ENCODE results near the gene APCDD1.

The APCDD1 gene

GRCh38 chr18:10453806-10454680 lies at the start of gene APCDD1:
Gene APCDD1, plus strand, starts transcription at chr18:10454635. Its CDS starts 347 bp downstream, at chr18:10454982.
- no peak for DNase-seq

- no peak for DNase-seq
Observed at GRCh38 chr18:10405014-10405493, 49.4 kb upstream of the APCDD1 start.

- no peak for DNase-seq
Observed at GRCh38 chr18:10405816-10406663, 48.4 kb upstream of the APCDD1 start.

- no peak for DNase-seq
Observed at GRCh38 chr18:10408131-10408530, 46.3 kb upstream of the APCDD1 start.

GRCh38 chr18:10409041-10409440 lies 45.4 kb upstream of the APCDD1 start:
- no peak for DNase-seq

GRCh38 chr18:10410472-10411308 lies 43.7 kb upstream of the APCDD1 start:
- DNase-seq, result no peak

GRCh38 chr18:10412933-10413332 lies 41.5 kb upstream of the APCDD1 start:
- no peak for DNase-seq

GRCh38 chr18:10413722-10414121 lies 40.7 kb upstream of the APCDD1 start:
- no peak for DNase-seq

GRCh38 chr18:10414293-10414842 lies 40.1 kb upstream of the APCDD1 start:
- DNase-seq, result no peak

GRCh38 chr18:10416065-10416464 lies 38.4 kb upstream of the APCDD1 start:
- DNase-seq, result no peak

GRCh38 chr18:10417191-10417590 lies 37.2 kb upstream of the APCDD1 start:
- no peak for DNase-seq

GRCh38 chr18:10417664-10418063 lies 36.8 kb upstream of the APCDD1 start:
- DNase-seq, result no peak

- no peak for DNase-seq
Observed at GRCh38 chr18:10418836-10419235, 35.6 kb upstream of the APCDD1 start.

- DNase-seq, result no peak
Observed at GRCh38 chr18:10419420-10420103, 34.9 kb upstream of the APCDD1 start.

GRCh38 chr18:10420561-10421352 lies 33.7 kb upstream of the APCDD1 start:
- DNase-seq, result no peak

- no peak for DNase-seq
Observed at GRCh38 chr18:10421859-10422258, 32.6 kb upstream of the APCDD1 start.

GRCh38 chr18:10422731-10423130 lies 31.7 kb upstream of the APCDD1 start:
- no peak for DNase-seq

- DNase-seq, result no peak
Observed at GRCh38 chr18:10424585-10425307, 29.7 kb upstream of the APCDD1 start.

- no peak for DNase-seq
Observed at GRCh38 chr18:10430677-10431076, 23.8 kb upstream of the APCDD1 start.

- DNase-seq, result no peak
Observed at GRCh38 chr18:10431680-10432079, 22.8 kb upstream of the APCDD1 start.
